MM.1S (cell line): ENCODE results near the gene SIK2.

Source experiments
- CTCF ChIP-seq: fragments of 300-600 bp; sonication (generic); IDR thresholded peaks from 2 replicates; pipeline ENCODE4 v1.5.1; 2016; ENCODE audit warnings: antibody characterized with exemption, low read length, mixed read lengths
- EZH2 ChIP-seq: fragments of 300-600 bp; sonication (generic); optimal IDR thresholded peaks from 2 replicates; pipeline ENCODE3; 2017; ENCODE audit warnings: low read depth, mild to moderate bottlenecking, antibody characterized with exemption, low read length, mixed read lengths

- TF ChIP-seq CTCF (no peak), EZH2 (no peak)
These were observed 124.1 kb downstream of the SIK2 start for GRCh38 chr11:111726301-111726713.
